GM18498 (cell line): ENCODE measurements around the gene PRKCH.

Experiments
- ATAC-seq: cut with Tn5 transposase; IDR thresholded peaks from one replicate; pipeline ENCODE4 v1.9.1; 2021; ENCODE audit warnings: mild to moderate bottlenecking, moderate library complexity; ENCODE audit not compliant: unreplicated experiment

PRKCH gene

GRCh38 chr14:61418746-61419145, 97.4 kb downstream of the PRKCH start:
- no peak for ATAC-seq

- no peak for ATAC-seq
These were observed 97.8 kb downstream of the PRKCH start for GRCh38 chr14:61419201-61419600.

- no peak for ATAC-seq
These were observed 98.9 kb downstream of the PRKCH start for GRCh38 chr14:61420326-61420725.

- no peak for ATAC-seq
These were observed 100.0 kb downstream of the PRKCH start for GRCh38 chr14:61421212-61421923.

- ATAC-seq, result no peak
These were observed 104.7 kb downstream of the PRKCH start for GRCh38 chr14:61426048-61426447.

GRCh38 chr14:61428261-61428660, 106.9 kb downstream of the PRKCH start:
- no peak for ATAC-seq

GRCh38 chr14:61429316-61429715, 107.9 kb downstream of the PRKCH start:
- ATAC-seq, result no peak

GRCh38 chr14:61430066-61430757, 108.8 kb downstream of the PRKCH start:
- ATAC-seq, result no peak

- ATAC-seq, result no peak
These were observed 111.8 kb downstream of the PRKCH start for GRCh38 chr14:61433169-61433568.

- ATAC-seq, result no peak
These were observed 112.4 kb downstream of the PRKCH start for GRCh38 chr14:61433828-61434227.

- ATAC-seq, result no peak
These were observed 112.9 kb downstream of the PRKCH start for GRCh38 chr14:61434311-61434710.

GRCh38 chr14:61435563-61436337, 114.4 kb downstream of the PRKCH start:
- no peak for ATAC-seq

GRCh38 chr14:61437381-61437780, 116.0 kb downstream of the PRKCH start:
- ATAC-seq, result no peak

GRCh38 chr14:61438036-61438435, 116.7 kb downstream of the PRKCH start:
- no peak for ATAC-seq

- ATAC-seq, result peak; percentile 55
These were observed 117.1 kb downstream of the PRKCH start for GRCh38 chr14:61438497-61438859.

- ATAC-seq, result peak; percentile 64
These were observed 117.7 kb downstream of the PRKCH start for GRCh38 chr14:61438860-61439765.

GRCh38 chr14:61439779-61440418, 118.5 kb downstream of the PRKCH start:
- ATAC-seq, result no peak

- ATAC-seq, result no peak
These were observed 122.1 kb downstream of the PRKCH start for GRCh38 chr14:61443481-61443880.

GRCh38 chr14:61444215-61444768, 122.9 kb downstream of the PRKCH start:
- ATAC-seq, result peak; percentile 90

- ATAC-seq, result no peak
These were observed 130.1 kb downstream of the PRKCH start for GRCh38 chr14:61451491-61451890.
